ENCODE data around the gene JMJD8. TPM values are rescaled to one million over a fixed set of nuclear protein-coding genes. Genes with fewer than 3 reads are reported as not detected.

The JMJD8 gene
- total and polyA plus RNA-seq, 2 donors from 2014 or later = 75.0 to 80.4 TPM

DNA sequence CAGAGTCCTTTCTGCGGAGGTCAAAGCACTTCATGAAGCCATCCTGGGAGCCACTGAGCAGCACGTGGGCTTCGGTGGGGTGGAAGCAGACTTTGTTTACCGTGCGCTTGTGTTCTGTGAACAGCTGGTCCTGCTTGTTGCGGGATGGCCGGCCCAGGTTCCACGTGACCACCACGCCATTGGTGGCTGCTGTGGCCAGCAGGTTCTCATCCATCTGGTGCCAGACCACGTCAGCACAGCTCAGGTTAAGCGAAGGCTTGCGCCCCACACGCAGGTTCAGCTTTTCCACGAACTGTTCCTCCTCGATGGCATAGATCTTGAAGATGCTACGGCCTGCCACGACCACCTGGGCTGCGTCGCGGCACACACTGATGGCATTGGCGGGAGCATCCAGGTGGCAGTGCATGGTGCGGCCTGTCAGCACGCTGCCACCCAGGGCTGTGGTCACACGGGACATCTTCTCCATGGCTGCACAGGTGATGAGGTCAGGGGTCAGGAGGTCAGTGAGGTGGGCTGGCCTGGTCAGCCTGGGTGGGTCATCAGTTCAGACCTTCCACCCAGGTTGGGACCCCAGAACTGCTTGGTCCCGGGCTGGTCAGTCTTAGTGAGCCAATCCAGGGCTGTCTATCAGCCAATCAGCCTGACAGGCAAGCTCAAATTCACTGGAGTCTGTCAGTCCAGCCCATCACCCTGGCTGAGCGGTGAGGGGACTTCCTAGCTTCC is 5.2 kb upstream of the JMJD8 start:
- Histone ChIP-seq H3K27ac (ENCODE audit: low read depth in 2 of 2, low read length in 2 of 2) (no peak overlapping the region), H3K9ac (ENCODE audit: low read length in 3 of 3) (peak overlapping the region; percentile 48 to 93 (median 86)), H3K9me3 (ENCODE audit: control insufficient read depth in 2 of 3, insufficient read depth in 1 of 3, low read length in 3 of 3) (no peaks in the 10 kb centered on the region), H3K4me3 (ENCODE audit: low read length in 3 of 3) (peak overlapping the region; percentile 12 to 90 (median 75)), H3K36me3 (ENCODE audit: control insufficient read depth in 2 of 3, insufficient read depth in 3 of 3, low read length in 3 of 3) (peaks cover 0 to 3% (median 0%) of the 10 kb centered on the region in 3 donors), H3K4me1 (ENCODE audit: control insufficient read depth in 2 of 3, insufficient read depth in 2 of 3, low read depth in 1 of 3, low read length in 3 of 3) (peaks cover 0 to 18% (median 0%) of the 10 kb centered on the region in 3 donors), H3K27me3 (ENCODE audit: control insufficient read depth, insufficient read depth, low read length) (no peaks in the 10 kb centered on the region)
- DNase-seq (no peak), FAIRE-seq (no peak)
- TF ChIP-seq, protein P1, sequence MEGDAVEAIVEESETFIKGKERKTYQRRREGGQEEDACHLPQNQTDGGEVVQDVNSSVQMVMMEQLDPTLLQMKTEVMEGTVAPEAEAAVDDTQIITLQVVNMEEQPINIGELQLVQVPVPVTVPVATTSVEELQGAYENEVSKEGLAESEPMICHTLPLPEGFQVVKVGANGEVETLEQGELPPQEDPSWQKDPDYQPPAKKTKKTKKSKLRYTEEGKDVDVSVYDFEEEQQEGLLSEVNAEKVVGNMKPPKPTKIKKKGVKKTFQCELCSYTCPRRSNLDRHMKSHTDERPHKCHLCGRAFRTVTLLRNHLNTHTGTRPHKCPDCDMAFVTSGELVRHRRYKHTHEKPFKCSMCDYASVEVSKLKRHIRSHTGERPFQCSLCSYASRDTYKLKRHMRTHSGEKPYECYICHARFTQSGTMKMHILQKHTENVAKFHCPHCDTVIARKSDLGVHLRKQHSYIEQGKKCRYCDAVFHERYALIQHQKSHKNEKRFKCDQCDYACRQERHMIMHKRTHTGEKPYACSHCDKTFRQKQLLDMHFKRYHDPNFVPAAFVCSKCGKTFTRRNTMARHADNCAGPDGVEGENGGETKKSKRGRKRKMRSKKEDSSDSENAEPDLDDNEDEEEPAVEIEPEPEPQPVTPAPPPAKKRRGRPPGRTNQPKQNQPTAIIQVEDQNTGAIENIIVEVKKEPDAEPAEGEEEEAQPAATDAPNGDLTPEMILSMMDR (IDR thresholded peaks at IDR 0.05; ENCODE audit: borderline replicate concordance, extremely low read depth, insufficient read depth) = no peak
- intact Hi-C loops (cut with DNase I) = no loop called here

DNA sequence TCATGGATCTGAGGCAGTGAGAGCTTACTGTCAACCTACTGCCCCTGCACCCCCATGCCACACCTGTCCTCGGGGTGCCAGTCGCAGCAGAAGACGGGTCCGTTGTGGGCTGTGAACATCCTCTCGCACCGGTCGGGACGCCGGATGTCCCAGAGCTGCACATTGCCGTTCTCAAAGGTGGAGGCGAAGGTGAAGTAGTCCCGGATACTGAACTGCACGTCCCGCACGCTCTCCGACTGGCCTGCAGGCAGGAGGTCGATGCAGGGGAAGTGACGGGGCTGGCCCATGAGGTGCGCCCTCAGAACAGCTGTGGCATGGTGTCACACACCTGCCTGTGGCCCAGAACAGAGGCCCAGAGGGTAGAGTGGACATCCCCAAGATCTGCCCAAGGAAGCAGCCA is 3.4 kb upstream of the JMJD8 start:
- Histone ChIP-seq H3K27me3 (ENCODE audit: control insufficient read depth, insufficient read depth, low read length) (no peaks in the 10 kb centered on the region), H3K36me3 (ENCODE audit: control insufficient read depth in 2 of 3, insufficient read depth in 3 of 3, low read length in 3 of 3) (peaks cover 0 to 10% (median 3%) of the 10 kb centered on the region in 3 donors), H3K9me3 (ENCODE audit: control insufficient read depth in 2 of 3, insufficient read depth in 1 of 3, low read length in 3 of 3) (no peaks in the 10 kb centered on the region), H3K4me1 (ENCODE audit: control insufficient read depth in 2 of 3, insufficient read depth in 2 of 3, low read depth in 1 of 3, low read length in 3 of 3) (peaks cover 0 to 31% (median 5%) of the 10 kb centered on the region in 3 donors), H3K27ac (ENCODE audit: low read depth in 2 of 2, low read length in 2 of 2) (no peak overlapping the region), H3K9ac (ENCODE audit: low read length in 3 of 3) (no peak overlapping the region), H3K4me3 (ENCODE audit: low read length in 3 of 3) (no peak overlapping the region)
- TF ChIP-seq, protein P1 (IDR thresholded peaks at IDR 0.05; ENCODE audit: borderline replicate concordance, extremely low read depth, insufficient read depth) = no peak
- intact Hi-C loops (cut with DNase I) = no loop called here
- FAIRE-seq (no peak), DNase-seq (no peak)

DNA sequence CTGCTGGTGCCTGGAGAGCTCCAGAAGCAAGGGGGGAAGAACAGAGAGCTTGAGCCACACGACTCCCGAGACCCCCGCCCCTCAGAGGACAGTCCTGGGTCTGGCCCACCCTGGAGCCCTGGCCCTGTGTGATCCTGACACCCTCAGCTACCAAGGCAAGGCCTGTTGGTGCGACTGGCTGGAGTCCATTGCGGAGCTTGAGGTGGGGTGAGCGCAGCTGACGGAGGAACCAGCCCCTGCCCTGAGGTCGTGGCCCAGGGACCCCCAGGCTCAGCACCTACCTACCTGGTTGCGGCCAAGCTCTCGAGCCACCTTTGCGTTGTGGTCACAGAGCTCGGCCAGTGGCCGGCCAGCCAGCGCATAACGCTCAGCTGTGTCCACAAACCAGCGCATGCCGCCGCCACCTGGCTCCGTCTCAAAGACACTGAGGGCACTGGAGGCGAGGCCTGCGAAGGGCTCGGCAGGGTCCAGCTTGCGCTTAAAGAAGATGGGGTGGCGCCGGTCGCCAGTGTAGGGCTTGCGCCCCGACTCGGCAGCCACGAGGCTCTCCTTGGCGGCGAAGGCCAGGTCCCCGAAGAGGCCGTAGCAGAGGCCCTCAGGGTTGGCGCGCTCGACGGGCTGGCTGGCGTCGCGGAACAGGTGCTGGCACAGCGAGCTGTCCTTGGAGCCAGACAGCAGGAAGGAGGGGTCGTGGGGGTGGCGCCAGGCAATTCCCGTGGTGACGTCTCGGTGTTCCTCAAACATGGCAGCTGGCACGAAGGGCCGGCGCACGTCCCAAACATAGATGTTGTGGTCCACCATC is 2.5 kb upstream of the JMJD8 start:
- no peak overlapping the region for H3K9ac ChIP-seq (ENCODE audit: low read length in 3 of 3)
- no peak for FAIRE-seq
- H3K27ac ChIP-seq (ENCODE audit: low read depth in 2 of 2, low read length in 2 of 2) = no peak overlapping the region
- H3K4me3 ChIP-seq (ENCODE audit: low read length in 3 of 3) = no peak overlapping the region
- no peaks in the 10 kb centered on the region for H3K9me3 ChIP-seq (ENCODE audit: control insufficient read depth in 2 of 3, insufficient read depth in 1 of 3, low read length in 3 of 3)
- TF ChIP-seq, protein P1 (IDR thresholded peaks at IDR 0.05; ENCODE audit: borderline replicate concordance, extremely low read depth, insufficient read depth) = no peak
- peaks cover 5 to 18% (median 8%) of the 10 kb centered on the region in 3 donors for H3K36me3 ChIP-seq (ENCODE audit: control insufficient read depth in 2 of 3, insufficient read depth in 3 of 3, low read length in 3 of 3)
- intact Hi-C loops (cut with DNase I) = no loop called here
- peaks cover 0 to 39% (median 5%) of the 10 kb centered on the region in 3 donors for H3K4me1 ChIP-seq (ENCODE audit: control insufficient read depth in 2 of 3, insufficient read depth in 2 of 3, low read depth in 1 of 3, low read length in 3 of 3)
- DNase-seq = no peak
- H3K27me3 ChIP-seq (ENCODE audit: control insufficient read depth, insufficient read depth, low read length) = no peaks in the 10 kb centered on the region

All from kidney (tissue), 14 donors.